AG10803 (cell line): Measurements from ENCODE around the gene LIAS.

ENCODE experiments used
- DNase-seq: peaks from one replicate; pipeline ENCODE4 v3.0.0; 2010; ENCODE audit warnings: low read depth
- H3K4me3 ChIP-seq: 2 replicates; pipeline ENCODE4 v1.5.1; 2011; ENCODE audit warnings: mild to moderate bottlenecking, low read length, control low read depth
- CTCF ChIP-seq: conservative IDR thresholded peaks from 2 replicates; pipeline ENCODE4 v1.5.1; 2011; ENCODE audit warnings: mild to moderate bottlenecking, low read length, control low read depth, inconsistent platforms

Gene LIAS

GRCh38 chr4:39525822-39526690 is 67.2 kb downstream of the LIAS start:
- H3K4me3 ChIP-seq: peak overlapping the region; percentile 91
- TF ChIP-seq CTCF: no peak
- no peak for DNase-seq

- peak overlapping the region; percentile 91 for H3K4me3 ChIP-seq
- no peak for DNase-seq
- no peak for TF ChIP-seq CTCF
Measured at GRCh38 chr4:39526765-39527295, 68.0 kb downstream of the LIAS start.

- TF ChIP-seq CTCF: no peak
- DNase-seq: peak; percentile 98
- H3K4me3 ChIP-seq: peak within 1 kb of the TSS; percentile 91
Measured at GRCh38 chr4:39527296-39528060, 68.6 kb downstream of the LIAS start, which contains the start of gene UGDH. TSS of gene UGDH (minus strand) at chr4:39527439. CDS start at chr4:39521512, 5,927 bp downstream.

- H3K4me3 ChIP-seq: peak overlapping the region; percentile 91
- TF ChIP-seq CTCF: no peak
- peak; percentile 79 for DNase-seq
Measured at GRCh38 chr4:39528061-39528465, 69.2 kb downstream of the LIAS start.
